Upper lobe of left lung (tissue), 6 donors: ENCODE measurements around the gene RBM20. TPM values are rescaled to one million over a fixed set of nuclear protein-coding genes. Genes with fewer than 3 reads are reported as not detected.

Experiments
- ATAC-seq, 2 donors: fragments of 200-7000 bp; cut with Tn5 transposase; one replicate each; pipeline ENCODE4 v1.9.1; 2022; ENCODE audit warnings: mild to moderate bottlenecking in 2 of 2, moderate library complexity in 2 of 2; ENCODE audit not compliant: low FRiP score in 2 of 2
- DNase-seq, 2 donors: peaks; one replicate each; pipeline ENCODE4 v3.0.0-alpha.2; 2019 to 2020
- H3K27ac ChIP-seq, 4 donors: fragments of 200-600 bp; sonication (generic); one replicate each; pipeline ENCODE4 v1.5.1; 2016 to 2019
- H3K27me3 ChIP-seq, 4 donors: fragments of 200-600 bp; sonication (generic); one replicate each; pipeline ENCODE4 v1.5.1; 2017 to 2019
- H3K36me3 ChIP-seq, 4 donors: fragments of 200-600 bp; sonication (generic); one replicate each; pipeline ENCODE4 v1.5.1; 2016 to 2019
- H3K4me1 ChIP-seq, 4 donors: fragments of 200-600 bp; sonication (generic); one replicate each; pipeline ENCODE4 v1.5.1; 2018 to 2019
- H3K4me3 ChIP-seq, 4 donors: fragments of 200-600 bp; sonication (generic); one replicate each; pipeline ENCODE4 v1.5.1; 2017 to 2019; ENCODE audit warnings: mild to moderate bottlenecking in 2 of 4, moderate library complexity in 1 of 4
- H3K9me3 ChIP-seq, 4 donors: fragments of 200-600 bp; sonication (generic); one replicate each; pipeline ENCODE4 v1.5.1; 2018 to 2019
- EP300 ChIP-seq, 4 donors: sonication (generic); formaldehyde crosslinking; IDR thresholded peaks; one replicate each; pipeline ENCODE4 v1.5.1; 2017; ENCODE audit warnings: antibody characterized with exemption in 4 of 4, control low read depth in 2 of 4
- POLR2A ChIP-seq, 4 donors: fragments of 450-650 bp; IDR thresholded peaks; one replicate each; pipeline ENCODE4 v1.5.1; 2016 to 2017; ENCODE audit warnings: antibody characterized with exemption in 4 of 4, mild to moderate bottlenecking in 2 of 4
- POLR2AphosphoS5 ChIP-seq, 2 donors: sonication (generic); formaldehyde crosslinking; IDR thresholded peaks; one replicate each; pipeline ENCODE4 v1.5.1; 2017; ENCODE audit warnings: antibody characterized with exemption in 2 of 2
- WGBS, 2 donors: methylation state at CpG; one replicate each; pipeline ENCODE4 v1.1.5; 2017 to 2018; 5-methylcytosine and 5-hydroxymethylcytosine counted together
- total RNA-seq, 6 donors: library from RNA; depleted of rRNA in 4 of 6; stranded (reverse); fragments of >200 nt in 4 of 6; gene quantifications; one replicate each; pipeline versions ENCODE4 v1.1.0 to v1.2.1, GENCODE V29; 2016 to 2021
- TF ChIP-seq, protein P1 (sequence below), 6 experiments: fragments of 450-650 bp in 4 of 6; fragments of 200-600 bp in 2 of 6; sonication (generic) in 2 of 6; IDR thresholded peaks; one replicate each; pipeline ENCODE4 v1.5.1; 2016 to 2019; ENCODE audit warnings: antibody characterized with exemption in 6 of 6
- donor health status: DM: no; HTN: no; CAD: no; lungs with moderate emphysema.
- donor health status: DM: no; HTN: yes; CAD: no; lungs with severe emphysema.

Gene RBM20
- 1 to 10 TPM in 3 of 6 donors, under 1 TPM in 3; 0.11 to 7.5 (median 1.5) TPM for total RNA-seq

DNA sequence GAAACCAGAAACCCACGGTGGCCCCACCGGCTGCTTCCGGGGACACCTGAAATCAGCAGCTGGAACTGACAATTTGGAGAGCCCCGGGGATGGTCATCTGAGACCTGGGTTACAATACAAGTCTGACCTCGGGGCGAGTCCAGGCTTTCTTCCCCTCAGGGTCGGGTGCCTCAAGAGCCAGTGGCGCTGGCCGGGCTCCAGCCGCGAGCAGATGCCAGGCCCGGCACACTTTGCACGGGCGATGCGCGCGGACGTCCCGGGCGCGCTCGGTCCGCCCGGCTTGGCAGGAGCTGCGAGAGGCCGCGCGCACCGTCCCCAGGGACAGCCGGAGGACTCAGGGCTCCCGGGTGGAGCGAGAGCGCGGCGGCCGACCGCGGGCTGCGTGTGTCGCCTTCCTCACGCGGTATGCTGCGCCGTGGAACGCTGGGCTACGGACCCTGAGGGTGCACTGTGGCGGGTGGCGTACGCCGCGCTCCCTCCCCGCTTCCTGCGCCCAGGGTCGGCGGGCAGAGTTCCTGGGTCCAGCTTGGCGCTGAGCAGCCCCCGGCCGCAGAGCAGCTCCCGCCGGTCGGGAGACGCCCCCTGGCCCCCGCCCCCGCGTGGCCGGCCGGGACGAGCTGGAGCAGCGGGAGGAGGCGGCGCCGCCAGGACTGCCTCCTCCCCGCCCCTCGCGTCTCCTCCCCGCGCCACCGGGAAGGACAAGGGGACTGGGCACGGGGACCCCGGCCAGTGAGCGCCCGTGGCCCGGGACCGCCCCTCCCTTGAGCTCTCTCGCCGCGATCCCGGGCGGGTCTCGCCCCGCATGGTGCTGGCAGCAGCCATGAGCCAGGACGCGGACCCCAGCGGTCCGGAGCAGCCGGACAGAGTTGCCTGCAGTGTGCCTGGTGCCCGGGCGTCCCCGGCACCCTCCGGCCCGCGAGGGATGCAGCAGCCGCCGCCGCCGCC is at the start of gene RBM20:
Gene RBM20 (plus strand): TSS at position 684 of the 945 bp plus-strand sequence. CDS start 119 bp downstream, at position 803.
- no peak within 1 kb of the TSS for H3K27ac ChIP-seq
- H3K27me3 ChIP-seq = peaks cover 0 to 48% (median 19%) of the 10 kb centered on the region in 4 donors
- no peaks in the 10 kb centered on the region for H3K36me3 ChIP-seq
- peak within 1 kb of the TSS; percentile 28 to 55 (median 44) for H3K4me3 ChIP-seq
- peak in 1 of 2 donors; percentile 87 for DNase-seq
- H3K9me3 ChIP-seq = no peaks in the 10 kb centered on the region
- peaks cover 15 to 20% (median 17%) of the 10 kb centered on the region in 4 donors for H3K4me1 ChIP-seq
- 1 to 8% methylated on average over 2 to 67 of the region's 106 CpGs for WGBS, 2 donors
- peak in 1 of 2 donors; percentile 66 for ATAC-seq
- no peak for TF ChIP-seq POLR2A (IDR thresholded peaks at IDR 0.05)

DNA sequence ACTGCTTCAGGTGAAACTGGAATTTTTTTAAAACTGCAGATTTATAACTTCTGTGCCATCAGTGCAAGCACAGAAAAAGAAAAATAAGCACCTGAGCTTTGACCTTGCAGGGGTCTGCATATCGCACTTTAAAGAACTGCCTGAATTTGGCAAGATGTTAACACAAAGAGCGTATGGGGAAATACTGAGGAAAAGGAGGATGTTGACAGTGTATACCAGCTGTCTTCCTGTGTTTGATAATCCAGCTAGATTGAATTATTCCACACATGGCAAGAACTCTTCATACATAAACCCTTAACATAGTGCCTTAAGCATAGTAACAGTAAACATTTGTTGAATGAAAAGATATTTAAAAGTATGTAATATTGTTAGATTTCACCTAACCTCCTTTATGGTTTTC is 46.7 kb upstream of the RBM20 start:
- H3K4me1 ChIP-seq = peaks cover 0 to 4% (median 0%) of the 10 kb centered on the region in 4 donors
- no peaks in the 10 kb centered on the region for H3K27me3 ChIP-seq
- no peak overlapping the region for H3K27ac ChIP-seq
- DNase-seq (no peak), ATAC-seq (no peak)
- H3K4me3 ChIP-seq = no peak overlapping the region
- H3K36me3 ChIP-seq = peaks cover 9 to 86% (median 27%) of the 10 kb centered on the region in 4 donors
- WGBS, 2 donors = 55 to 59% methylated on average over 2 of the region's 2 CpGs
- H3K9me3 ChIP-seq = no peaks in the 10 kb centered on the region
- TF ChIP-seq POLR2AphosphoS5 (IDR thresholded peaks at IDR 0.05) (no peak), EP300 (IDR thresholded peaks at IDR 0.05) (no peak), POLR2A (IDR thresholded peaks at IDR 0.05) (no peak)
- TF ChIP-seq, protein P1, sequence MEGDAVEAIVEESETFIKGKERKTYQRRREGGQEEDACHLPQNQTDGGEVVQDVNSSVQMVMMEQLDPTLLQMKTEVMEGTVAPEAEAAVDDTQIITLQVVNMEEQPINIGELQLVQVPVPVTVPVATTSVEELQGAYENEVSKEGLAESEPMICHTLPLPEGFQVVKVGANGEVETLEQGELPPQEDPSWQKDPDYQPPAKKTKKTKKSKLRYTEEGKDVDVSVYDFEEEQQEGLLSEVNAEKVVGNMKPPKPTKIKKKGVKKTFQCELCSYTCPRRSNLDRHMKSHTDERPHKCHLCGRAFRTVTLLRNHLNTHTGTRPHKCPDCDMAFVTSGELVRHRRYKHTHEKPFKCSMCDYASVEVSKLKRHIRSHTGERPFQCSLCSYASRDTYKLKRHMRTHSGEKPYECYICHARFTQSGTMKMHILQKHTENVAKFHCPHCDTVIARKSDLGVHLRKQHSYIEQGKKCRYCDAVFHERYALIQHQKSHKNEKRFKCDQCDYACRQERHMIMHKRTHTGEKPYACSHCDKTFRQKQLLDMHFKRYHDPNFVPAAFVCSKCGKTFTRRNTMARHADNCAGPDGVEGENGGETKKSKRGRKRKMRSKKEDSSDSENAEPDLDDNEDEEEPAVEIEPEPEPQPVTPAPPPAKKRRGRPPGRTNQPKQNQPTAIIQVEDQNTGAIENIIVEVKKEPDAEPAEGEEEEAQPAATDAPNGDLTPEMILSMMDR (IDR thresholded peaks at IDR 0.05) = no peak

DNA sequence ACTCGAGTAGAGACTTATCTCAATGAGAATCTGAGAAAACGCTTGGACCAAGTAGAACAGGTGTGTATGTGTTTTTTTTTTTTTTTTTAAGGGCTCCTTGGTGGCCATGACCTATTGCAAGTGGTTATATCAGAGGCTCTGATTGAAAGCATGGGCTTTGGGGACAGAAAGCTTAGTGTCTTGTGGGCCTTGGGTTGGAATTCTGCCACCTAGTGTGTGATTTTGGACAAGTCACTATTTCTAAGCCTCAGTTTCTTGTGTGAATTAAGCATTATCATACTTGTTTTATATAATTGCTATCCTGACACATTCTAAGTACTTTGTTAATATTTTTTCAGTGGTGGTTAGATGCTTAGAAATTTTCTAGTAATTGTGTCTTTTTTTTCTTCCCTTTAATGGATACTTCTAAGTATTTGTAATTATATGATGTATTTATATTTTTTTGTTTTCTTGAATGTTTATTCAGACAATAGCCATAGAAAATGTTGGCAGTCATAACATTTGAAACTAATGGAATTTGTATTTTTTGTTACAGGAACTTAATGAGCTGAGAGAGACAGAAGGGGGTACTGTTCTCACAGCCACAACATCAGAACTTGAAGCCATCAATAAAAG is 43.5 kb upstream of the RBM20 start:
- no peak for ATAC-seq
- peaks cover 14 to 86% (median 34%) of the 10 kb centered on the region in 4 donors for H3K36me3 ChIP-seq

DNA sequence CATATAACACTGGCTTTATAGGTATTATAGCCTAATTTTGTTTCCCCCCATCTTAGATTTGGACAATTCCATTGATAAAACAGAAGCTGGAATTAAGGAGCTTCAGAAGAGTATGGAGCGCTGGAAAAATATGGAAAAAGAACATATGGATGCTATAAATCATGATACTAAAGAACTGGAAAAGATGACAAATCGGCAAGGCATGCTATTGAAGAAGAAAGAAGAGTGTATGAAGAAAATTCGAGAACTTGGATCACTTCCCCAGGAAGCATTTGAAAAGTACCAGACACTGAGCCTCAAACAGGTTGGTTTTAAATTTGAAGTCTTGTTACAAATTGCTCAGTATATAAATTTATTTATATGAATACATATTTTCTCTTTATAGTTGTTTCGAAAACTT is 42.6 kb upstream of the RBM20 start:
- no peaks in the 10 kb centered on the region for H3K27me3 ChIP-seq
- H3K27ac ChIP-seq = no peak overlapping the region
- no peak for ATAC-seq
- DNase-seq = no peak
- H3K9me3 ChIP-seq = no peaks in the 10 kb centered on the region
- peaks cover 0 to 4% (median 0%) of the 10 kb centered on the region in 4 donors for H3K4me1 ChIP-seq
- 92 to 93% methylated on average over 4 of the region's 4 CpGs for WGBS, 2 donors
- no peak overlapping the region for H3K4me3 ChIP-seq
- TF ChIP-seq, protein P1 (IDR thresholded peaks at IDR 0.05) = no peak
- TF ChIP-seq EP300 (IDR thresholded peaks at IDR 0.05) (no peak), POLR2A (IDR thresholded peaks at IDR 0.05) (no peak), POLR2AphosphoS5 (IDR thresholded peaks at IDR 0.05) (no peak)
- peaks cover 14 to 88% (median 36%) of the 10 kb centered on the region in 4 donors for H3K36me3 ChIP-seq

More for the DNA sequence above, 43.5 kb upstream of the RBM20 start:
- H3K4me3 ChIP-seq = no peak overlapping the region
- H3K27ac ChIP-seq = no peak overlapping the region
- no peaks in the 10 kb centered on the region for H3K27me3 ChIP-seq
- no peak for TF ChIP-seq EP300 (IDR thresholded peaks at IDR 0.05)
- TF ChIP-seq, protein P1 (IDR thresholded peaks at IDR 0.05) = peak in 3 of 6 experiments; percentile 11 to 27 (median 20)
- TF ChIP-seq POLR2AphosphoS5 (IDR thresholded peaks at IDR 0.05) = no peak
- no peak for DNase-seq
- 82 to 87% methylated on average over 2 of the region's 2 CpGs for WGBS, 2 donors
- H3K9me3 ChIP-seq = no peaks in the 10 kb centered on the region
- peaks cover 0 to 4% (median 0%) of the 10 kb centered on the region in 4 donors for H3K4me1 ChIP-seq

DNA sequence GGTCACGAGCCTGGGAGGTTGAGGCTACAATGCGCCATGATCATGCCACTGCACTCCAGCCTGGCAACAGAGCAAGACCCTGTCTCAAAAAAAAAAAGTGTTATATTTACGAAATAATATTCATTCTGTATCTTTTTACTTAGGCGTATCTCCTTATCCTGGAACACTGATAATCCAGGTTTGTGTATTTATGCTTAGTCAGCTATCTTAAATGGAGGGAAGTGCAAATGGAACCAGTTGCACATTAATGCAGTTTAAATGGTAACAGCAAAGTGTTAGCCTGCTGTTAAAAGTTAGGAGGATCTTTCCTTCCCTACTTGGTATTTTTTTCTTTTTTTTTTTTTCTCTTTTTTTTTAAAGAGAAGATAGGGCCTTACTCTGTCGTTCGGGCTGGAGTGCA is 36.0 kb upstream of the RBM20 start:
- peaks cover 2 to 39% (median 14%) of the 10 kb centered on the region in 4 donors for H3K36me3 ChIP-seq
- TF ChIP-seq EP300 (IDR thresholded peaks at IDR 0.05) = no peak
- TF ChIP-seq POLR2A (IDR thresholded peaks at IDR 0.05) = no peak
- TF ChIP-seq, protein P1 (IDR thresholded peaks at IDR 0.05) = no peak
- no peak for TF ChIP-seq POLR2AphosphoS5 (IDR thresholded peaks at IDR 0.05)
- no peak for ATAC-seq
- no peak overlapping the region for H3K4me3 ChIP-seq
- H3K27me3 ChIP-seq = no peaks in the 10 kb centered on the region
- peaks cover 0 to 3% (median 0%) of the 10 kb centered on the region in 4 donors for H3K4me1 ChIP-seq
- H3K9me3 ChIP-seq = no peaks in the 10 kb centered on the region
- no peak overlapping the region for H3K27ac ChIP-seq
- WGBS, 2 donors = 79 to 92% methylated on average over 6 of the region's 6 CpGs
- no peak for DNase-seq
